HG03460 (cell line): ENCODE measurements around the gene CBFA2T3.

Source experiments
- ATAC-seq: cut with Tn5 transposase; IDR thresholded peaks from one replicate; pipeline ENCODE4 v1.9.1; 2021; ENCODE audit not compliant: unreplicated experiment

CBFA2T3 gene

GRCh38 chr16:88844419-88845036 is 132.5 kb downstream of the CBFA2T3 start:
- ATAC-seq: no peak

- no peak for ATAC-seq
Measured at GRCh38 chr16:88843256-88843655, 133.8 kb downstream of the CBFA2T3 start.

GRCh38 chr16:88842806-88843205 is 134.2 kb downstream of the CBFA2T3 start:
- ATAC-seq: no peak

- no peak for ATAC-seq
Measured at GRCh38 chr16:88842308-88842756, 134.7 kb downstream of the CBFA2T3 start.

GRCh38 chr16:88841521-88842307 is 135.3 kb downstream of the CBFA2T3 start:
- no peak for ATAC-seq

- ATAC-seq: no peak
Measured at GRCh38 chr16:88840600-88841215, 136.3 kb downstream of the CBFA2T3 start.

GRCh38 chr16:88839745-88840599 is 137.0 kb downstream of the CBFA2T3 start:
- no peak for ATAC-seq

GRCh38 chr16:88839026-88839529 is 137.9 kb downstream of the CBFA2T3 start:
- no peak for ATAC-seq

GRCh38 chr16:88838566-88838965 is 138.4 kb downstream of the CBFA2T3 start:
- ATAC-seq: no peak

- no peak for ATAC-seq
Measured at GRCh38 chr16:88837806-88838205, 139.2 kb downstream of the CBFA2T3 start.

GRCh38 chr16:88836791-88837190 is 140.2 kb downstream of the CBFA2T3 start:
- ATAC-seq: no peak

- ATAC-seq: no peak
Measured at GRCh38 chr16:88835818-88836217, 141.2 kb downstream of the CBFA2T3 start.

GRCh38 chr16:88835383-88835782 is 141.6 kb downstream of the CBFA2T3 start:
- no peak for ATAC-seq

GRCh38 chr16:88834670-88835069 is 142.3 kb downstream of the CBFA2T3 start:
- no peak for ATAC-seq

GRCh38 chr16:88833086-88833485 is 143.9 kb downstream of the CBFA2T3 start:
- no peak for ATAC-seq

GRCh38 chr16:88831838-88832237 is 145.2 kb downstream of the CBFA2T3 start:
- no peak for ATAC-seq

- ATAC-seq: no peak
Measured at GRCh38 chr16:88830783-88831182, 146.2 kb downstream of the CBFA2T3 start.

- ATAC-seq: no peak
Measured at GRCh38 chr16:88830258-88830657, 146.7 kb downstream of the CBFA2T3 start.

- no peak for ATAC-seq
Measured at GRCh38 chr16:88828711-88829110, 148.3 kb downstream of the CBFA2T3 start.

GRCh38 chr16:88827727-88828126 is 149.3 kb downstream of the CBFA2T3 start:
- no peak for ATAC-seq
